H9 (cell line): ENCODE measurements around the gene DEPDC5. TPM values are rescaled to one million over a fixed set of nuclear protein-coding genes. Genes with fewer than 3 reads are reported as not detected.
A peak's percentile ranks its signal among the peaks of the same experiment; 100 is the strongest.

Experiments used
- DNase-seq: peaks from one replicate; pipeline ENCODE4 v3.0.0-alpha.2; 2017
- H2AFZ ChIP-seq: one replicate; pipeline ENCODE4 v1.6.1; 2013; ENCODE audit warnings: mild to moderate bottlenecking, low read length, control low read depth, moderate library complexity
- H2AK5ac ChIP-seq: 2 replicates; pipeline ENCODE4 v1.6.1; 2013; ENCODE audit warnings: low read length, control low read depth, mixed read lengths; ENCODE audit not compliant: insufficient read length
- H2BK120ac ChIP-seq: one replicate; pipeline ENCODE4 v1.6.1; 2013; ENCODE audit warnings: low read depth, mild to moderate bottlenecking, low read length, control low read depth, inconsistent platforms; ENCODE audit not compliant: poor library complexity, severe bottlenecking
- H2BK12ac ChIP-seq: 2 replicates; pipeline ENCODE4 v1.6.1; 2013; ENCODE audit warnings: low read length, control low read depth, mixed read lengths, low read depth; ENCODE audit not compliant: insufficient read length
- H2BK15ac ChIP-seq: 2 replicates; pipeline ENCODE4 v1.6.1; 2013; ENCODE audit warnings: low read depth, low read length, control low read depth
- H2BK20ac ChIP-seq: one replicate; pipeline ENCODE4 v1.6.1; 2013; ENCODE audit warnings: low read depth, mild to moderate bottlenecking, low read length, control low read depth, inconsistent platforms; ENCODE audit not compliant: poor library complexity, severe bottlenecking
- H2BK5ac ChIP-seq: 2 replicates; pipeline ENCODE4 v1.6.1; 2013; ENCODE audit warnings: low read length, control low read depth, mixed read lengths; ENCODE audit not compliant: insufficient read length
- H3K14ac ChIP-seq: 2 replicates; pipeline ENCODE4 v1.6.1; 2013; ENCODE audit warnings: low read length, control low read depth; ENCODE audit not compliant: insufficient read depth
- H3K18ac ChIP-seq: 2 replicates; pipeline ENCODE4 v1.6.1; 2013; ENCODE audit warnings: low read depth, mild to moderate bottlenecking, mixed read lengths, low read length, control low read depth; ENCODE audit not compliant: insufficient read length
- H3K23ac ChIP-seq: 2 replicates; pipeline ENCODE4 v1.6.1; 2013; ENCODE audit warnings: low read length, control low read depth, mixed read lengths, low read depth; ENCODE audit not compliant: insufficient read length
- H3K23me2 ChIP-seq: 2 replicates; pipeline ENCODE4 v1.6.1; 2013; ENCODE audit warnings: low read depth, mild to moderate bottlenecking, mixed read lengths, low read length, control low read depth; ENCODE audit not compliant: insufficient read length, poor library complexity, severe bottlenecking
- H3K27ac ChIP-seq: 2 replicates; pipeline ENCODE4 v1.5.1; 2013; ENCODE audit warnings: low read length, control low read depth, mixed read lengths, low read depth; ENCODE audit not compliant: insufficient read length
- H3K27me3 ChIP-seq: 2 replicates; pipeline ENCODE4 v1.6.1; 2013; ENCODE audit warnings: low read length, control low read depth, inconsistent platforms; ENCODE audit not compliant: insufficient read depth
- H3K4ac ChIP-seq: 2 replicates; pipeline ENCODE4 v1.6.1; 2013; ENCODE audit warnings: low read depth, mild to moderate bottlenecking, control low read depth, inconsistent platforms, low read length, moderate library complexity
- H3K4me1 ChIP-seq: 2 replicates; pipeline ENCODE4 v1.6.1; 2013; ENCODE audit warnings: low read length, control low read depth, inconsistent platforms; ENCODE audit not compliant: insufficient read depth
- H3K4me2 ChIP-seq: 2 replicates; pipeline ENCODE4 v1.6.1; 2013; ENCODE audit warnings: low read length, control low read depth, mixed read lengths; ENCODE audit not compliant: insufficient read length, insufficient read depth
- H3K56ac ChIP-seq: 2 replicates; pipeline ENCODE4 v1.6.1; 2013; ENCODE audit warnings: low read depth, mild to moderate bottlenecking, mixed read lengths, low read length, control low read depth; ENCODE audit not compliant: insufficient read length
- H3K79me1 ChIP-seq: 2 replicates; pipeline ENCODE4 v1.6.1; 2013; ENCODE audit warnings: low read depth, mild to moderate bottlenecking, moderate library complexity, low read length, control low read depth, inconsistent platforms; ENCODE audit not compliant: insufficient read depth, poor library complexity, severe bottlenecking
- H3K79me2 ChIP-seq: 2 replicates; pipeline ENCODE4 v1.6.1; 2013; ENCODE audit warnings: low read length, control low read depth, inconsistent platforms; ENCODE audit not compliant: insufficient read depth
- H3K9ac ChIP-seq: 2 replicates; pipeline ENCODE4 v1.6.1; 2013; ENCODE audit warnings: low read length, control low read depth, mixed read lengths; ENCODE audit not compliant: insufficient read length; ENCODE audit errors: extremely low read depth
- H3K9me3 ChIP-seq: one replicate; pipeline ENCODE4 v1.6.1; 2013; ENCODE audit warnings: low read depth, low read length, inconsistent platforms; ENCODE audit not compliant: control insufficient read depth
- H3T11ph ChIP-seq: one replicate; pipeline ENCODE4 v1.6.1; 2013; ENCODE audit warnings: mild to moderate bottlenecking, low read length, control low read depth, inconsistent platforms
- H4K20me1 ChIP-seq: one replicate; pipeline ENCODE4 v1.6.1; 2013; ENCODE audit not compliant: control insufficient read depth, insufficient read length, insufficient read depth
- H4K5ac ChIP-seq: 2 replicates; pipeline ENCODE4 v1.6.1; 2013; ENCODE audit warnings: low read depth, mild to moderate bottlenecking, mixed read lengths, low read length, control low read depth; ENCODE audit not compliant: insufficient read length
- H4K8ac ChIP-seq: replicated peaks from 2 replicates; pipeline ENCODE4 v1.6.1; 2013; ENCODE audit warnings: low read length, control low read depth, mixed read lengths, low read depth; ENCODE audit not compliant: insufficient read length
- H4K91ac ChIP-seq: 2 replicates; pipeline ENCODE4 v1.6.1; 2013; ENCODE audit warnings: low read depth, mild to moderate bottlenecking, moderate library complexity, mixed read lengths, low read length, control low read depth; ENCODE audit not compliant: insufficient read length
- H3K27ac Mint-ChIP-seq, 3 experiments: 2 replicates in 2 of 3; 3 replicates in 1 of 3; pipeline ENCODE4 v1.8.0; 2020 to 2021; ENCODE audit warnings: mixed read lengths in 3 of 3, mild to moderate bottlenecking in 1 of 3, moderate library complexity in 1 of 3
- H3K27me3 Mint-ChIP-seq: 2 replicates; pipeline ENCODE4 v1.8.0; 2021; ENCODE audit warnings: low read depth, mild to moderate bottlenecking, moderate library complexity, mixed read lengths
- H3K36me3 Mint-ChIP-seq, 3 experiments: 2 replicates in 2 of 3; 3 replicates in 1 of 3; pipeline ENCODE4 v1.8.0; 2020 to 2021; ENCODE audit warnings: low read depth in 3 of 3, mixed read lengths in 3 of 3; ENCODE audit not compliant: insufficient read depth in 1 of 3
- H3K4me1 Mint-ChIP-seq, 2 experiments: 2 replicates each; pipeline ENCODE4 v1.8.0; 2020; ENCODE audit warnings: mixed read lengths in 2 of 2
- H3K4me3 Mint-ChIP-seq, 2 experiments: 2 replicates in 1 of 2; 3 replicates in 1 of 2; pipeline ENCODE4 v1.8.0; 2020 to 2021; ENCODE audit warnings: mild to moderate bottlenecking in 2 of 2, mixed read lengths in 2 of 2, moderate library complexity in 1 of 2
- H3K9me3 Mint-ChIP-seq, 2 experiments: 2 replicates in 1 of 2; 3 replicates in 1 of 2; pipeline ENCODE4 v1.8.0; 2020; ENCODE audit warnings: mild to moderate bottlenecking in 2 of 2, mixed read lengths in 2 of 2, moderate library complexity in 1 of 2
- CTCF ChIP-seq: fragments of 200-600 bp; sonication (generic); conservative IDR thresholded peaks from 3 replicates; pipeline ENCODE4 v1.8.0; 2021; ENCODE audit warnings: antibody characterized with exemption, mild to moderate bottlenecking
- total RNA-seq: library from RNA; stranded (reverse); gene quantifications from 2 replicates; pipeline ENCODE4 v1.2.1, GENCODE V29; 2021

Gene DEPDC5
- total RNA-seq, 1 experiment from 2014 or later: 29.2 TPM

GRCh38 chr22:31926969-31927368 is 173.2 kb downstream of the DEPDC5 start:
- H3K4me1 Mint-ChIP-seq: peaks cover 2 to 11% of the 10 kb centered on the region in 2 experiments; a peak in 3 of 4 replicates
- Histone ChIP-seq H3K27me3 (no peaks in the 10 kb centered on the region), H2BK12ac (no peak overlapping the region), H2BK120ac (no peak overlapping the region), H3K23me2 (no peaks in the 10 kb centered on the region), H4K8ac (no peak overlapping the region), H3K56ac (no peak overlapping the region), H3K4me1 (no peaks in the 10 kb centered on the region), H4K91ac (no peak overlapping the region), H2BK20ac (no peak overlapping the region), H3K79me1 (no peaks in the 10 kb centered on the region), H3K14ac (no peak overlapping the region), H3T11ph (no peak overlapping the region), H2AFZ (no peak overlapping the region), H3K4me2 (no peak overlapping the region), H3K79me2 (no peaks in the 10 kb centered on the region), H4K20me1 (no peaks in the 10 kb centered on the region), H3K9me3 (no peaks in the 10 kb centered on the region), H3K27ac (no peak overlapping the region), H2AK5ac (no peak overlapping the region), H3K23ac (no peak overlapping the region), H2BK5ac (no peak overlapping the region), H3K18ac (no peak overlapping the region), H3K9ac (no peak overlapping the region), H2BK15ac (no peak overlapping the region), H3K4ac (no peak overlapping the region), H4K5ac (no peak overlapping the region)
- H3K4me3 Mint-ChIP-seq: no peak overlapping the region
- peaks cover 9% of the 10 kb centered on the region for H3K27me3 Mint-ChIP-seq
- H3K9me3 Mint-ChIP-seq: no peaks in the 10 kb centered on the region
- peak; percentile 72 for DNase-seq
- no peaks in the 10 kb centered on the region; a peak in 1 of 7 replicates for H3K36me3 Mint-ChIP-seq
- TF ChIP-seq CTCF: no peak
- no peak overlapping the region for H3K27ac Mint-ChIP-seq
